ENCODE results near the gene CGRRF1.

The CGRRF1 gene

DNA sequence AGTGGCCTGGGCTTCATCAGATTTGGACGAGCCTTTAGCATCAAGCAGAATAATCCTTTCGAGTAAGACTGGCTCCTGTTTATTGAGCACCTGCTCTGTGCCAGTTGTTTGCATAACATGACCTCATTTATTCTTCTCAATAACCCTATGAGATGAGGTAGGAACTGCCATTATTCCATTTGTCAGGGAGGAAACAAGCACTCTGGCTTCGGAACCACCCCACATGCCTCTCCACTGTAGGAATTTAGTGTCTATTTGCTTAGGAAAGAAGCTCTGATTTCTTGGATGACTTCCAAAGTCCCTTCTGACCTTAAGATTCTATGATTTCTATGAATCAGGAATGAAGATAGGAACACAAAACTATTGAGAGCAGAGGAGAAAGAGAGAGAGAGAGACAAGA, 68.3 kb downstream of the CGRRF1 start:
- DNase-seq (ENCODE audit: low read depth), result no peak

DNA sequence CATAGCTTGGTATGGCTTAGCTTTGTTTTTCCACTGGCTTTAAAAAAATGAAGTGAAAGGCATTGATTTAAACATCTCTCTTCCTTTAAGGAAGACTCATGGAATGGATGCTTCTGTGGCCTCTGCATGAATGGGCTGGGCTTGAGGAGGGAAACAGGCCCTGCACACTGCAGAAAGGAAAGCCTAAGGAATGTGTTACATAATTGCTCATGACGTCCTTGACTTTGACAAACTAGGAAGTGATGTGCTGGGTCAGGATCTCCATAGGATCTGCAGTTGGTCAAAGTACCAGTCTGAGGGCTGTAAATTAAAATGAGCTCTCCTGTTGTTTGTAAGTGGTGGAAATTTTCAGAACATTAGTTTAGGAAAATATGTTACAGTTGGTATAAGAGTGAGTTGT, 69.9 kb downstream of the CGRRF1 start:
- no peak for DNase-seq (ENCODE audit: low read depth)

DNA sequence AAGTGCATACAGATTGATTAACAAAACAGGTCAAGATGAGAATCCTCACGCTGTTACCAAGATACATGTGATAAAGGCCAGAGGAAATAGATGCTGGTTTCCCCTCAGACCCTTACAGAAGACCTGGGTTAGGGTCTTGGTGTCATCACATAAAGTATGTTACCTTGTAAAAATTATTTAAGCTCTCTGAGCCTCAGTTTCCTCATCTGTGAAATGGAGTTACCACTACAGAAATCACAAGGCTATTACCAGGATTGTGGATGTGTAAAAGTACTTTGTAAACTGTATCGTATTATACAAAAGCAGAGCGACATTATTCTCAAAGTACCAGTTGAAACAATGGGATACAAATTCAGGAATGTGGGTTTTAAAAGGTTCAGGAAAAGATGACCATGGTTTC, 71.2 kb downstream of the CGRRF1 start:
- DNase-seq (ENCODE audit: low read depth), result no peak

DNA sequence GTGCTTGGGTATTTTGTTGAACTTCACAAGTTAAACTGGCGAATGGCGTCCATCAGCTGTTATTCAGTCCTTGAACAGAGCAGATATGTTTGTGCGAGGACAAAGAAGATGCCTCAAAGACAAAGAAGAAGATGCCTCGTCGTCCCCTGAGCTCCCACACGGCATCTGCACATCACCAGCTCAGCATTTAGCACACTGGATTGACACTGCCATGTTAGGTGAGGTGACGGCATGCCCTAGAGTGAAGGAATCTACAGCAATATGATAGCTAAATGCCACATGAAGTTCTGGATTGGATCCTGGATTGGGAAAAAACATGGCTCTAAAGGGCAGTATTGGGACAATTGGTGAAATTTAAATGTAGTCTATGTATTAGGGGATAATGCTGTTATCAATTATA, 72.6 kb downstream of the CGRRF1 start:
- no peak for DNase-seq (ENCODE audit: low read depth)

DNA sequence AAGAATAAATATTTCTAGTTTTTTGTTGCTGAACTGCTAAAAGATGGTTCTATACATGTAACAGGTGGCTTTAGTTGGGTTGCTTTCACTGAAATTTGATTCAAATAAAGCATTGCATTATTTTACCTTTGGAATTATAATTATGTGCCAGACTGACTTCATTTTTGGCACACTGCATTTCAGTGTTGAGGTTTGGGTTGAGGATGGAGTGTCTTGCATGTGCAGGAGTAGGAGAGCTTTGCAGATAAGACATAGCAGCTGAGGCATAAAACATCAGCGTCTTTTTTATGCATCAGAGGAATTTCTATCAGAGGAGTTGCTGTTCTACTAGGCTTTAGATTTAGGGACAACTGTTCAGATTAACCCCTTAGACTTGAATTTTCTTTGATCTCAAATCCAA, 74.4 kb downstream of the CGRRF1 start:
- DNase-seq (ENCODE audit: low read depth), result no peak

DNA sequence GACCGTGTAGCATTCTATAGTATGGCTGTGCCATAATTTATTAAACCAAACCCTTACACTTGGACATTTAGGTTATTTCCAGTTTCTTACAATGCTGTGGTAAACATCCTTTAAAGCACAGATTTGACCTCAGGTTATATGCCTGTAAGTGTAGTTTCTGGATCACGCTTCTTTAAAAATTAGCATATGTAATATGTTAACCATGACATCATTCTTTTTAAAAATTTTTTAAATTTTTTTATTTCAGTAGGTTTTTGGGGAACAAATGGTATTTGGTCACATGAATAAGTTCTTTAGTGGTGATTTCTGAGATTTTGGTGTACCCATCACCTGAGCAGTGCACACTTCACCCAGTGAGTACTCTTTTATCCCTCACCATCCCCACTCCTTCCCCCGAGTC, 75.5 kb downstream of the CGRRF1 start:
- no peak for DNase-seq (ENCODE audit: low read depth)
